H9 (cell line): ENCODE data around the gene COA7. TPM values are rescaled to one million over a fixed set of nuclear protein-coding genes. Genes with fewer than 3 reads are reported as not detected.

ENCODE experiments used
- DNase-seq: peaks from one replicate; pipeline ENCODE4 v3.0.0-alpha.2; 2017
- H2AFZ ChIP-seq: one replicate; pipeline ENCODE4 v1.6.1; 2013; ENCODE audit warnings: mild to moderate bottlenecking, low read length, control low read depth, moderate library complexity
- H2AK5ac ChIP-seq: 2 replicates; pipeline ENCODE4 v1.6.1; 2013; ENCODE audit warnings: low read length, control low read depth, mixed read lengths; ENCODE audit not compliant: insufficient read length
- H2BK120ac ChIP-seq: one replicate; pipeline ENCODE4 v1.6.1; 2013; ENCODE audit warnings: low read depth, mild to moderate bottlenecking, low read length, control low read depth, inconsistent platforms; ENCODE audit not compliant: poor library complexity, severe bottlenecking
- H2BK12ac ChIP-seq: 2 replicates; pipeline ENCODE4 v1.6.1; 2013; ENCODE audit warnings: low read length, control low read depth, mixed read lengths, low read depth; ENCODE audit not compliant: insufficient read length
- H2BK15ac ChIP-seq: 2 replicates; pipeline ENCODE4 v1.6.1; 2013; ENCODE audit warnings: low read depth, low read length, control low read depth
- H2BK20ac ChIP-seq: one replicate; pipeline ENCODE4 v1.6.1; 2013; ENCODE audit warnings: low read depth, mild to moderate bottlenecking, low read length, control low read depth, inconsistent platforms; ENCODE audit not compliant: poor library complexity, severe bottlenecking
- H2BK5ac ChIP-seq: 2 replicates; pipeline ENCODE4 v1.6.1; 2013; ENCODE audit warnings: low read length, control low read depth, mixed read lengths; ENCODE audit not compliant: insufficient read length
- H3K14ac ChIP-seq: 2 replicates; pipeline ENCODE4 v1.6.1; 2013; ENCODE audit warnings: low read length, control low read depth; ENCODE audit not compliant: insufficient read depth
- H3K18ac ChIP-seq: 2 replicates; pipeline ENCODE4 v1.6.1; 2013; ENCODE audit warnings: low read depth, mild to moderate bottlenecking, mixed read lengths, low read length, control low read depth; ENCODE audit not compliant: insufficient read length
- H3K23ac ChIP-seq: 2 replicates; pipeline ENCODE4 v1.6.1; 2013; ENCODE audit warnings: low read length, control low read depth, mixed read lengths, low read depth; ENCODE audit not compliant: insufficient read length
- H3K23me2 ChIP-seq: 2 replicates; pipeline ENCODE4 v1.6.1; 2013; ENCODE audit warnings: low read depth, mild to moderate bottlenecking, mixed read lengths, low read length, control low read depth; ENCODE audit not compliant: insufficient read length, poor library complexity, severe bottlenecking
- H3K27ac ChIP-seq: 2 replicates; pipeline ENCODE4 v1.5.1; 2013; ENCODE audit warnings: low read length, control low read depth, mixed read lengths, low read depth; ENCODE audit not compliant: insufficient read length
- H3K27me3 ChIP-seq: 2 replicates; pipeline ENCODE4 v1.6.1; 2013; ENCODE audit warnings: low read length, control low read depth, inconsistent platforms; ENCODE audit not compliant: insufficient read depth
- H3K4ac ChIP-seq: 2 replicates; pipeline ENCODE4 v1.6.1; 2013; ENCODE audit warnings: low read depth, mild to moderate bottlenecking, control low read depth, inconsistent platforms, low read length, moderate library complexity
- H3K4me1 ChIP-seq: 2 replicates; pipeline ENCODE4 v1.6.1; 2013; ENCODE audit warnings: low read length, control low read depth, inconsistent platforms; ENCODE audit not compliant: insufficient read depth
- H3K4me2 ChIP-seq: 2 replicates; pipeline ENCODE4 v1.6.1; 2013; ENCODE audit warnings: low read length, control low read depth, mixed read lengths; ENCODE audit not compliant: insufficient read length, insufficient read depth
- H3K56ac ChIP-seq: 2 replicates; pipeline ENCODE4 v1.6.1; 2013; ENCODE audit warnings: low read depth, mild to moderate bottlenecking, mixed read lengths, low read length, control low read depth; ENCODE audit not compliant: insufficient read length
- H3K79me1 ChIP-seq: 2 replicates; pipeline ENCODE4 v1.6.1; 2013; ENCODE audit warnings: low read depth, mild to moderate bottlenecking, moderate library complexity, low read length, control low read depth, inconsistent platforms; ENCODE audit not compliant: insufficient read depth, poor library complexity, severe bottlenecking
- H3K79me2 ChIP-seq: 2 replicates; pipeline ENCODE4 v1.6.1; 2013; ENCODE audit warnings: low read length, control low read depth, inconsistent platforms; ENCODE audit not compliant: insufficient read depth
- H3K9ac ChIP-seq: 2 replicates; pipeline ENCODE4 v1.6.1; 2013; ENCODE audit warnings: low read length, control low read depth, mixed read lengths; ENCODE audit not compliant: insufficient read length; ENCODE audit errors: extremely low read depth
- H3K9me3 ChIP-seq: one replicate; pipeline ENCODE4 v1.6.1; 2013; ENCODE audit warnings: low read depth, low read length, inconsistent platforms; ENCODE audit not compliant: control insufficient read depth
- H3T11ph ChIP-seq: one replicate; pipeline ENCODE4 v1.6.1; 2013; ENCODE audit warnings: mild to moderate bottlenecking, low read length, control low read depth, inconsistent platforms
- H4K20me1 ChIP-seq: one replicate; pipeline ENCODE4 v1.6.1; 2013; ENCODE audit not compliant: control insufficient read depth, insufficient read length, insufficient read depth
- H4K5ac ChIP-seq: 2 replicates; pipeline ENCODE4 v1.6.1; 2013; ENCODE audit warnings: low read depth, mild to moderate bottlenecking, mixed read lengths, low read length, control low read depth; ENCODE audit not compliant: insufficient read length
- H4K8ac ChIP-seq: replicated peaks from 2 replicates; pipeline ENCODE4 v1.6.1; 2013; ENCODE audit warnings: low read length, control low read depth, mixed read lengths, low read depth; ENCODE audit not compliant: insufficient read length
- H4K91ac ChIP-seq: 2 replicates; pipeline ENCODE4 v1.6.1; 2013; ENCODE audit warnings: low read depth, mild to moderate bottlenecking, moderate library complexity, mixed read lengths, low read length, control low read depth; ENCODE audit not compliant: insufficient read length
- H3K27ac Mint-ChIP-seq, 3 experiments: 2 replicates in 2 of 3; 3 replicates in 1 of 3; pipeline ENCODE4 v1.8.0; 2020 to 2021; ENCODE audit warnings: mixed read lengths in 3 of 3, mild to moderate bottlenecking in 1 of 3, moderate library complexity in 1 of 3
- H3K27me3 Mint-ChIP-seq: 2 replicates; pipeline ENCODE4 v1.8.0; 2021; ENCODE audit warnings: low read depth, mild to moderate bottlenecking, moderate library complexity, mixed read lengths
- H3K36me3 Mint-ChIP-seq, 3 experiments: 2 replicates in 2 of 3; 3 replicates in 1 of 3; pipeline ENCODE4 v1.8.0; 2020 to 2021; ENCODE audit warnings: low read depth in 3 of 3, mixed read lengths in 3 of 3; ENCODE audit not compliant: insufficient read depth in 1 of 3
- H3K4me1 Mint-ChIP-seq, 2 experiments: 2 replicates each; pipeline ENCODE4 v1.8.0; 2020; ENCODE audit warnings: mixed read lengths in 2 of 2
- H3K4me3 Mint-ChIP-seq, 2 experiments: 2 replicates in 1 of 2; 3 replicates in 1 of 2; pipeline ENCODE4 v1.8.0; 2020 to 2021; ENCODE audit warnings: mild to moderate bottlenecking in 2 of 2, mixed read lengths in 2 of 2, moderate library complexity in 1 of 2
- H3K9me3 Mint-ChIP-seq, 2 experiments: 2 replicates in 1 of 2; 3 replicates in 1 of 2; pipeline ENCODE4 v1.8.0; 2020; ENCODE audit warnings: mild to moderate bottlenecking in 2 of 2, mixed read lengths in 2 of 2, moderate library complexity in 1 of 2
- CTCF ChIP-seq: fragments of 200-600 bp; sonication (generic); conservative IDR thresholded peaks from 3 replicates; pipeline ENCODE4 v1.8.0; 2021; ENCODE audit warnings: antibody characterized with exemption, mild to moderate bottlenecking
- WGBS: extraction: QIAGEN DNeasy Blood & Tissue Kit; methylation state at CpG from one replicate; pipeline ENCODE4 v1.1.7; 2013; ENCODE audit warnings: missing lambda C conversion rate, low lambda C conversion rate, mixed read lengths; ENCODE audit not compliant: insufficient read length; ENCODE audit errors: extremely low coverage; 5-methylcytosine and 5-hydroxymethylcytosine counted together
- total RNA-seq: library from RNA; stranded (reverse); gene quantifications from 2 replicates; pipeline ENCODE4 v1.2.1, GENCODE V29; 2021

COA7 gene
- total RNA-seq, 1 experiment from 2014 or later = 69.1 TPM

- H4K8ac ChIP-seq = no peak overlapping the region
- H3K4me2 ChIP-seq = no peak overlapping the region
- no CpG with 5 or more reads among the region's 4 CpGs for WGBS
- H3K4me3 Mint-ChIP-seq = no peak overlapping the region
- H3K4me1 Mint-ChIP-seq = peaks cover 13 to 22% of the 10 kb centered on the region in 2 experiments
- no peaks in the 10 kb centered on the region for H3K79me1 ChIP-seq
- peaks cover 0 to 8% (median 7%) of the 10 kb centered on the region in 3 experiments; a peak in 3 of 7 replicates for H3K36me3 Mint-ChIP-seq
- H2AFZ ChIP-seq = no peak overlapping the region
- H3K18ac ChIP-seq = no peak overlapping the region
- H3K27ac ChIP-seq = no peak overlapping the region
- peaks cover 9% of the 10 kb centered on the region in 2 experiments for H3K9me3 Mint-ChIP-seq
- H3K27ac Mint-ChIP-seq = no peak overlapping the region
- TF ChIP-seq CTCF = no peak
- no peak for DNase-seq
- H3K79me2 ChIP-seq = no peaks in the 10 kb centered on the region
- H3K9me3 ChIP-seq = no peaks in the 10 kb centered on the region
- peaks cover 30% of the 10 kb centered on the region for H3K27me3 ChIP-seq
- H2AK5ac ChIP-seq = no peak overlapping the region
- no peak overlapping the region for H2BK15ac ChIP-seq
- H3K4me1 ChIP-seq = no peaks in the 10 kb centered on the region; the same call in 1 of the 2 replicates
- H3K23ac ChIP-seq = no peak overlapping the region
- no peak overlapping the region for H3T11ph ChIP-seq
- H4K20me1 ChIP-seq = no peaks in the 10 kb centered on the region
- no peak overlapping the region for H4K91ac ChIP-seq
- peaks cover 79% of the 10 kb centered on the region for H3K27me3 Mint-ChIP-seq
- H3K9ac ChIP-seq = no peak overlapping the region
- no peak overlapping the region for H2BK5ac ChIP-seq
- H4K5ac ChIP-seq = no peak overlapping the region
- no peak overlapping the region for H2BK120ac ChIP-seq
- H3K4ac ChIP-seq = no peak overlapping the region
- no peak overlapping the region for H2BK20ac ChIP-seq
- H3K56ac ChIP-seq = no peak overlapping the region
- no peak overlapping the region for H3K14ac ChIP-seq
- peaks cover 4% of the 10 kb centered on the region for H3K23me2 ChIP-seq
- no peak overlapping the region for H2BK12ac ChIP-seq
Measured at GRCh38 chr1:52635321-52636089, 62.6 kb downstream of the COA7 start.

Other genes starting within 250 kb of the COA7 start
- 52.6 and 59.3 TPM in 2 replicates for gene TUT4, start 145.3 kb downstream of the COA7 start, total RNA-seq
- 12.1 and 12.5 TPM in 2 replicates for gene GPX7, start 96.0 kb downstream of the COA7 start, total RNA-seq
- 0.44 and 0.90 TPM in 2 replicates for gene SHISAL2A, start 65.2 kb downstream of the COA7 start, total RNA-seq
- gene ZYG11B, start 28.1 kb upstream of the COA7 start, total RNA-seq = 20.6 and 21.2 TPM in 2 replicates
- 2.0 and 2.1 TPM in 2 replicates for gene ZYG11A, start 144.4 kb upstream of the COA7 start, total RNA-seq
- gene ECHDC2, start 223.4 kb upstream of the COA7 start, total RNA-seq = 30.6 and 31.2 TPM in 2 replicates
- gene SCP2, start 228.9 kb upstream of the COA7 start, total RNA-seq = 48.8 and 57.2 TPM in 2 replicates